HTR-8/SVneo (cell line): ENCODE results near the gene OR5M8.

Source experiments
- DNase-seq: peaks from one replicate; pipeline ENCODE4 v3.0.0; 2011; ENCODE audit warnings: low spot score, mixed read lengths; ENCODE audit not compliant: insufficient read length
- FAIRE-seq: peaks from 2 replicates; lab custom pipeline; 2011; peaks lifted over from hg19 to GRCh38; lab: Jason Lieb, UNC

Gene OR5M8

GRCh38 chr11:56491270-56491669, at the start of gene OR5M8:
Gene OR5M8, minus strand, starts transcription at chr11:56491370. Its CDS starts 0 bp downstream, at chr11:56491370.
- FAIRE-seq (no peak), DNase-seq (no peak)

- FAIRE-seq, result no peak
- no peak for DNase-seq
Measured at GRCh38 chr11:56533054-56533740, 42.0 kb upstream of the OR5M8 start.

- DNase-seq (no peak), FAIRE-seq (no peak)
Measured at GRCh38 chr11:56531856-56532255, 40.7 kb upstream of the OR5M8 start.

GRCh38 chr11:56522008-56522407, 30.8 kb upstream of the OR5M8 start:
- FAIRE-seq (no peak), DNase-seq (no peak)

- FAIRE-seq (no peak), DNase-seq (no peak)
Measured at GRCh38 chr11:56513280-56513679, 22.1 kb upstream of the OR5M8 start.

GRCh38 chr11:56509439-56509838, 18.3 kb upstream of the OR5M8 start:
- FAIRE-seq (no peak), DNase-seq (no peak)

GRCh38 chr11:56497010-56497409, 5.8 kb upstream of the OR5M8 start:
- FAIRE-seq (no peak), DNase-seq (no peak)

- FAIRE-seq, result no peak
- no peak for DNase-seq
Measured at GRCh38 chr11:56495117-56495516, 3.9 kb upstream of the OR5M8 start.

GRCh38 chr11:56486801-56487200, 4.4 kb downstream of the OR5M8 start:
- DNase-seq (no peak), FAIRE-seq (no peak)

GRCh38 chr11:56474729-56475235, 16.4 kb downstream of the OR5M8 start:
- no peak for DNase-seq
- no peak for FAIRE-seq

GRCh38 chr11:56473252-56473651, 17.9 kb downstream of the OR5M8 start, which contains the start of gene OR5M3:
Gene OR5M3, minus strand, starts transcription at chr11:56473352. Its CDS starts 2,855 bp downstream, at chr11:56470497.
- FAIRE-seq (no peak), DNase-seq (no peak)

- DNase-seq (no peak), FAIRE-seq (no peak)
Measured at GRCh38 chr11:56457076-56457475, 34.1 kb downstream of the OR5M8 start.

GRCh38 chr11:56453521-56453920, 37.6 kb downstream of the OR5M8 start:
- no peak for FAIRE-seq
- DNase-seq, result no peak
